ENCODE measurements around the gene MOB3B. TPM values are rescaled to one million over a fixed set of nuclear protein-coding genes. Genes with fewer than 3 reads are reported as not detected.
"Not testable (repeated sequence)": the region's sequence is repeated elsewhere in the genome, so short reads cannot be mapped to it uniquely, and the experiment has no call there.

Gene MOB3B
- total RNA-seq, 2 donors from 2014 or later = 0.85 to 2.9 TPM

GRCh38 chr9:27504259-27504658, 25.4 kb downstream of the MOB3B start:
- TF ChIP-seq, protein P1, sequence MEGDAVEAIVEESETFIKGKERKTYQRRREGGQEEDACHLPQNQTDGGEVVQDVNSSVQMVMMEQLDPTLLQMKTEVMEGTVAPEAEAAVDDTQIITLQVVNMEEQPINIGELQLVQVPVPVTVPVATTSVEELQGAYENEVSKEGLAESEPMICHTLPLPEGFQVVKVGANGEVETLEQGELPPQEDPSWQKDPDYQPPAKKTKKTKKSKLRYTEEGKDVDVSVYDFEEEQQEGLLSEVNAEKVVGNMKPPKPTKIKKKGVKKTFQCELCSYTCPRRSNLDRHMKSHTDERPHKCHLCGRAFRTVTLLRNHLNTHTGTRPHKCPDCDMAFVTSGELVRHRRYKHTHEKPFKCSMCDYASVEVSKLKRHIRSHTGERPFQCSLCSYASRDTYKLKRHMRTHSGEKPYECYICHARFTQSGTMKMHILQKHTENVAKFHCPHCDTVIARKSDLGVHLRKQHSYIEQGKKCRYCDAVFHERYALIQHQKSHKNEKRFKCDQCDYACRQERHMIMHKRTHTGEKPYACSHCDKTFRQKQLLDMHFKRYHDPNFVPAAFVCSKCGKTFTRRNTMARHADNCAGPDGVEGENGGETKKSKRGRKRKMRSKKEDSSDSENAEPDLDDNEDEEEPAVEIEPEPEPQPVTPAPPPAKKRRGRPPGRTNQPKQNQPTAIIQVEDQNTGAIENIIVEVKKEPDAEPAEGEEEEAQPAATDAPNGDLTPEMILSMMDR (IDR thresholded peaks at IDR 0.05) = no peak
- Histone ChIP-seq H3K27me3 (no peaks in the 10 kb centered on the region), H3K27ac (no peak overlapping the region), H3K36me3 (no peaks in the 10 kb centered on the region), H3K4me3 (no peak overlapping the region), H3K4me1 (no peaks in the 10 kb centered on the region), H3K9me3 (no peaks in the 10 kb centered on the region)
- no peak for DNase-seq (ENCODE audit: low spot score)

DNA sequence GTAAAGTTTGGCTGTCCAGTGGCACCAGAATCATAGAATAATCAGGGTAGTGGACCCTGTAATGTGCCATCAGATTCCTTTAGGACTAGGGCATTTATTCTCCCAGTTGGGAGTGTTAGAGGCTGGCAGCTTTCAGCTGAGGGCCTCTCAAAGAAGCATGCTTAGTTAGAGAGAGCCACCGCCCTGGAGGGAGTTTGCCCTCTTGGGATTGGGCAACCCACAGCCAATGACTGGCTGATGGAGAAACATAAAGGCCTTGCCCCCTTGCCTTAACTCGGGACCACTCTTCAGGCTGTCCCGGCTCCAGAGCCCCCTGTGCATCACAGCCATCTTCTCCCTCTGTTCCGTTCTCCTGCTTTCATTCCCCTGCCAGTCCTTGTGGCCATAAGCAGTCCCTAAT, 26.0 kb downstream of the MOB3B start:
- Histone ChIP-seq H3K4me3 (no peak overlapping the region), H3K4me1 (no peaks in the 10 kb centered on the region), H3K27ac (no peak overlapping the region), H3K9me3 (no peaks in the 10 kb centered on the region), H3K27me3 (no peaks in the 10 kb centered on the region), H3K36me3 (no peaks in the 10 kb centered on the region)
- DNase-seq (ENCODE audit: low spot score) = no peak
- TF ChIP-seq, protein P1 (IDR thresholded peaks at IDR 0.05) = no peak

DNA sequence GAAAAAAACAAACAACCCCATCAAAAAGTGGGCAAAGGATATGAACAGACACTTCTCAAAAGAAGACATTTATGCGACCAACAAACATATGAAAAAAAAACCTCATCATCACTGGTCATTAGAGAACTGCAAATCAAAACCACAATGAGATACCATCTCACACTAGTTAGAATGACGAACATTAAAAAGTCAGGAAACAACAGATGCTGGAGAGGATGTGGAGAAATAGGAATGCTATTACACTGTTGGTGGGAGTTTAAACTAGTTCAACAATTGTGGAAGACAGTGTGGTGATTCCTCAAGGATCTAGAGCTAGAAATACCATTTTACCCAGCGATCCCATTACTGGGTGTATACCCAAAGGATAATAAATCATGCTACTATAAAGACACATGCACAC, 28.7 kb downstream of the MOB3B start:
- peaks cover 0 to 11% of the 10 kb centered on the region in 2 donors for H3K4me1 ChIP-seq
- H3K27ac ChIP-seq; H3K4me3 ChIP-seq; H3K9me3 ChIP-seq; H3K27me3 ChIP-seq; DNase-seq (ENCODE audit: low spot score); H3K36me3 ChIP-seq: not testable (repeated sequence)

DNA sequence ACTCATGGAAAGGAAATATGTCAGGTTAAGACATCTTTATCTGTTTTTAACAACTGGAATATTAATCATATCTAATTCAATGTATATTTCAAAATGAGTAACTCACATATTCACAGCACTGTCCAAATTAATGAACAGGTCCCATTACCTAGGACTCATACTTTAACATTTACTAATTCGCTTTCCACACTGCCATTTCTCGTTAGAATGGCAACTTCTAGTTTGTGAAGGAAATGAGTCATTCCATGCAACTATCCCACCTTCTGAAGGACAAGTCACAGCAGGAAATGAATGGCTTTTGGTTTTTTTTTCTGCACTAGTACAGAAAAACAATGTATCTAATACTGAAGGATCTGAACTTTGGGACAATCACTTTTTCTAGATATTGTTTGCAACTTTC, 30.2 kb downstream of the MOB3B start:
- Histone ChIP-seq H3K4me3 (no peak overlapping the region), H3K27ac (no peak overlapping the region), H3K36me3 (no peaks in the 10 kb centered on the region), H3K4me1 (peaks cover 0 to 19% of the 10 kb centered on the region in 2 donors), H3K27me3 (no peaks in the 10 kb centered on the region), H3K9me3 (no peaks in the 10 kb centered on the region)
- TF ChIP-seq, protein P1 (IDR thresholded peaks at IDR 0.05) = no peak
- DNase-seq (ENCODE audit: low spot score) = no peak

- no peaks in the 10 kb centered on the region for H3K36me3 ChIP-seq
- H3K27ac ChIP-seq = no peak overlapping the region
- TF ChIP-seq, protein P1 (IDR thresholded peaks at IDR 0.05) = no peak
- no peak for DNase-seq (ENCODE audit: low spot score)
- H3K4me1 ChIP-seq = peaks cover 0 to 19% of the 10 kb centered on the region in 2 donors
- no peaks in the 10 kb centered on the region for H3K9me3 ChIP-seq
- no peaks in the 10 kb centered on the region for H3K27me3 ChIP-seq
- H3K4me3 ChIP-seq = no peak overlapping the region
Measured at GRCh38 chr9:27497883-27498417, 31.7 kb downstream of the MOB3B start.

GRCh38 chr9:27496135-27496504, 33.5 kb downstream of the MOB3B start:
- DNase-seq (ENCODE audit: low spot score) = no peak
- no peaks in the 10 kb centered on the region for H3K36me3 ChIP-seq
- TF ChIP-seq, protein P1 (IDR thresholded peaks at IDR 0.05) = no peak
- no peak overlapping the region for H3K27ac ChIP-seq
- peaks cover 0 to 19% of the 10 kb centered on the region in 2 donors for H3K4me1 ChIP-seq
- no peak overlapping the region for H3K4me3 ChIP-seq
- no peaks in the 10 kb centered on the region for H3K27me3 ChIP-seq
- H3K9me3 ChIP-seq = no peaks in the 10 kb centered on the region

Data from right atrium auricular region (tissue), 2 donors.